NAMALWA (cell line): ENCODE data around the gene TERB2.
A peak's percentile ranks its signal among the peaks of the same experiment; 100 is the strongest.
"Not testable (repeated sequence)": the region's sequence is repeated elsewhere in the genome, so short reads cannot be mapped to it uniquely, and the experiment has no call there.

Source experiments
- DNase-seq: peaks from one replicate; pipeline ENCODE4 v3.0.0-alpha.2; 2015; ENCODE audit warnings: low spot score

Gene TERB2

DNA sequence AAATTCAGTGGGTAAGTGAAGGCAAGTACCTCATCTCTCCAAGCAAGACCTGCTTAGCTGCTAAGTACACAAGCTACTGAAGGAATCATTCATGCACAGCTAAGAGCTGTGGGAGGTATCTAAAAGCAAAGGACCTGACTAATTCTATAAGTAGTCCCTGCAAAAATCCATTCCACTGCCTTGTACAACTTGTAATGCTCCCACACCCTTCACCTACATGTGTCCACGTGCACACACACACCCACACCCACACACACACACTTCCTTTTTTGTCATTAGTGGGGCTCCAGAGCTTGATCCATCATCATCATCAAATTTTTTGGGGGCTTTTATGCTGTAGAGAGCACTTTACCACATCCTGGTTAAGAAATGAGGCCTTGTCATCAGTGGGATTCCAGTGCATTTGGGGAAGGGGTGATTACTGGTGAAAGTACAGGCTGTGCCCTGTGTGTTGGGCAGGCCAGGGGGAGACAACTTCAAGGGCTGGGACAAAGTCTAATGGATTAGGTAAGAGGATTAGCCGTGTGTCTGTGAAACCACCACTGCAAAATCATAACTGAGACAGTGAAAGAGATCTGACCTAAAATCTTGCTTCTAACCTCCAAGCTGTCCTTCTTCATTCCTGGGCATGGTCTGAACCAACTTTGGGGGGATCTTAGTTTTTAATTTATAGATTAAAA, 47.4 kb downstream of the TERB2 start:
- not testable (repeated sequence) for DNase-seq

DNA sequence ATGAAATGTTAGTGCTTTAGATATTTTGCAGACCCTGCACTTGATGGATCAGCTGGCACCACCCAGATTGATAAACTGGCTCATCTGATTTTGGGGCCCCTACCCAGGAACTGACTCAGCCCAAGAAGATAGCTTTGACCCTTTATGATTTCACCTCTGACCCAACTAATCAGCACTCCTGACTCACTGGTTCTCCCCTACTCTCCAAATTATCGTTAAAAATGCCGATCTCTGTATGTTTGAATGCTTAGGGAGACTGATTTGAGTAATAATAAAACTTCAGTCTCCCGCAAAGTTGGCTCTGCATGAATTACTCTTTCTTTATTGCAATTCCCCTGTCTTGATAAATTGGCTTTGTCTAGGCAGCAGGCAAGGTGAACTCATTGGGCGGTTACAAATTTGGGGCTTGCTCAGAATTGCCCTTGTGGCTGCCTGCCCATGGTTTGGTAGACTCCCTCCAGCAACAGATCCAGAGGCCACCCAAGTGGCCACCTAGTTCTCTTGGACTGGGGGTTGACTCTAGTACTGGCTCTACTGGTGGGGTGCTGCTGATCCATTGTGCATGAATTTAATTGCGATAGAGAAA, 48.2 kb downstream of the TERB2 start:
- not testable (repeated sequence) for DNase-seq

- no peak for DNase-seq
Measured at GRCh38 chr15:45009046-45009445, 52.6 kb downstream of the TERB2 start.

GRCh38 chr15:45015114-45015513, 58.6 kb downstream of the TERB2 start:
- not testable (repeated sequence) for DNase-seq

DNA sequence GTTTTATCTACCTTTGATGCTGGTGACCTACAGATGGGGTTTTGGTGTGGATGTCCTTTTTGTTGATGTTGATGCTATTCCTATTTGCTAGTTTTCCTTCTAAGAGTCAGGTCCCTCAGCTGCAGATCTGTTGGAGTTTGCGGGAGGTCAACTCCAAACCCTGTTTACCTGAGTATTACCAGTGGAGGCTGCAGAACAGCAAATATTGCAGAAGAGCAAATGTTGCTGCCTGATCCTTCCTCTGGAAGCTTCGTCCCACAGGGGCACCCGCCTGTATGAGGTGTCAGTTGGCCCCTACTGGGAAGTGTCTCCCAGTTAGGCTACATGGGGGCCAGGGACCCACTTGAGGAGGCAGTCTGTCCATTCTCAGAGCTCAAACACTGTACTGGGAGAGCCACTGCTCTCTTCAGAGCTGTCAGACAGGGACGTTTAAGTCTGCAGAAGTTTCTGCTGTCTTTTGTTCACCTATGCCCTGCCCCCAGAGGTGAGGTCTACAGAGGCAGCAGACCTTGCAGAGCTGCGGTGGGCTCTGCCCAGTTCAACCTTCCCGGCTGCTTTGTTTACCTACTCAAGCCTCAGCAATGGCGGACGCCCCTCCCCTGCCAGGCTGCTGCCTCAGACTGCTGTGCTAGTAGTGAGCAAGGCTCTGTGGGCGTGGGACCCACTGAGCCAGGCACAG, 63.9 kb downstream of the TERB2 start:
- DNase-seq: not testable (repeated sequence)

DNA sequence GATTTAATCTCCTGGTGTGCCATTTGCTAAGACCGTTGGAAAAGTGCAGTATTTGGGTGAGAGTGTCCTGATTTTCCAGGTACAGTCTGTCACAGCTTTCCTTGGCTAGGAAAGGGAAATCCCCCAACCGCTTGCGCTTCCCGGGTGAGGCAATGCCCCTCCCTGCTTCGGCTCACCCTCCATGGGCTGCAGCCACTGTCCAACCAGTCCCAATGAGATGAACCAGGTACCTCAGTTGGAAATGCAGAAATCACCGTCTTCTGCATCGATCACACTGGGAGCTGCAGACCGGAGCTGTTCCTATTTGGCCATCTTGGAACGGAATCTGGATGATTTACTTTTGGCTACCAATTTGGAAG, 64.4 kb downstream of the TERB2 start:
- not testable (repeated sequence) for DNase-seq

DNA sequence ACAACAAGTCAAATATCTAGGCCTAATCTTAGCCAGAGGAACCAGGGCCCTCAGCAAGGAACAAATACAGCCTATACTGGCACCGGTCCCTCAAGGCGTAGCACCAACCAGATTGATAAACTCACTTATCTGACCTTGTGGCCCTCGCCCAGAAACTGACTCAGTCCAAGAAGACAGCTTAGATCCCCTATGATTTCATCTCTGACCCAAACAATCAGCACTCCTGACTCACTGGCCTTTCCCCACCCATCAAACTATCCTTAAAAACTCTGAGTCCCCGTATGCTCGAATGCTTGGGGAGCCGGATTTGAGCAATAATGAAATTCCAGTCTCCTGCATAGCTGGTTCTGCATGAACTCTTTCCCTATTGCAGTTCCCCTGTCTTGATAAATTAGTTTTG, 64.9 kb downstream of the TERB2 start:
- DNase-seq: no peak

- DNase-seq: peak; percentile 91
Measured at GRCh38 chr15:45022871-45023658, 66.6 kb downstream of the TERB2 start, which contains the start of gene SORD. TSS of gene SORD (plus strand) at chr15:45023195. CDS start at chr15:45023284, 89 bp downstream.

DNA sequence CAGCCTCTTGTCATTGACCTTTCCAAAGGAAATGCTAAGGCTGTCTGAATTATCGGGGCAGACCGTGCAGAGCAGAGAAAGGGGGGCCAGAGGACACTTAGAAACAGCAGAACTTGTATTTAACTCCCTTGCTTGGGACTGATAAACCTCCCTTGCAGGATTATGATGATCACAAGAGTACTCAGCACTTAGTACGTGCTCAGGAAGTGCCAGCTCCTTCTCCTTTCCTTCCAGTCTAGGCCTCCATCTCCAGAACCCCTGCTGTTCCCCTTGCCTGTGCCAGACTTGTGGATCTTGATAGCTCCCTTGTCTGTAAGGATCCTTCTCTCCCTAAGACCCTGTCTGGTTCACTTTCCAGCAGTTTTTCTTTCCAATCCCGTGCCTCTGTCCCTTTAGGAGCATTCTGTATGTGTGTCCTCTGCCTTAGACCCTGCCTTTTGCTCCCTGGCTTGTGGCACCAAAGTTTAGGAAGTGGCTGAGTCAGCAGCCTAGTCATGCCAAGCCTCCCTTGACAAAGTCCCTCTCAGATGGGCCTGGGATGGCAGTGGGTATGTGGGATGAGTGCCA, 67.3 kb downstream of the TERB2 start:
- DNase-seq: no peak

DNA sequence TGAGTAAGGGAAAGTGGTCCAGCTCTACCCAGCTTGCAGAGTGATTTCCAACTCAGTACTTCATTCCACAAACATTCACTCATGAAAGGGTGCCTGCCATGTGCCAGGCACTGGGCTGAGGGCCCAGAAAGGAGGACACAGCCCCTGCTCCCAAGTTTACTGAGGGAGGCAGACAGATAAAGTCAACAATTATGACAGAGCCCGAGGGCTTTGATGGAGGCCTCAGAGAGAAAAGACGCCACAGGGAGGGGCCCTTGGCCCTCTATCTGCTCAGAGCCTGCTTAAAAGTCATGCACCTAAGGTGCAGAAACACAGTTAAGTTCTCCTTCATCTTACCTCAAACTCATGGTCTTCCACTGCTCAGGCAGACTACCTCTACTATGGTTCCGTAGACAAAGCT, 68.2 kb downstream of the TERB2 start:
- DNase-seq: not testable (repeated sequence)

DNA sequence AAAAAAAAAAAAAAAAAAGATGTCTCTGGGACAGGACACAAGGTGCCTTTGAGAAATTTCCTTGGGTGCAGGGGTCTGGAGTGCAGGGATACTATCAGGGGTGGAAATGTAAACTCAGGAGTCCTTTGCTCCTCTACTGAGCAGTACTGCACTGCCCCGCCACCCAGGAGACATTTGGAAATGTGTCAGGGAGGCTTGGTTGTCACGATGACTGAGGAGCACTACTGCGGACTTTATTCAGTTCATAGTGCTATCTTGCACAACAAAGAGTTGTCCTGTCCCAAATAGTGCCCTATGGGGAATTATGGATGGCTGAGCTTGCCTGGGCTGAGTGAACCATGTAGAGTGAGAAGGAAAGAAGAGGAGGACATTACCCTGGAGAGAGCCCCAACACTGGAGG, 69.1 kb downstream of the TERB2 start:
- DNase-seq: not testable (repeated sequence)

DNA sequence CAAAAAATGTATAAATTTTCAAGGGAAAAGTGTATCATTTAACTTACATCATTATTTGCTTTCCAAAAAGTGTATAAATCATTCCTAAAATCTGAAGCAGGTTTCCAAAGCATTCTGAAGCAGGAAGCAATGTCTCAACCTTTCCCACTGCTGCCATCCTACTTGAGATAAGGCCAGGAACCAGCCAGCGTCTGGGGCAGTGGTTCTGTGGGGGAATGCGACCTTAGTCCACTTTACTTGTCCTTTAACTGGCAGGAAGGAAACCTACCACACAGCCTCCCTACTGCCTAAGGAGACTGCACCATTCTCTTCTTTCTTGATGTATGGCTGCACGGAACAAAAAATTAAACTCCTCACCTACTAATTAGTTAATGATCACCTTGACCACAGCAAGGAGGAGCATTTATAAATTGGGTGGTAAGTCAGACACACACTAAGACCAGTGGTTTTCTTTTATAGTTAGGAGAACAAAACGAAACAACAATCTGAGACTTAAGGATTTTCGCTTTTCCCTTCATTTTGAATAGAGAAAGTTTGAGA, 70.2 kb downstream of the TERB2 start:
- DNase-seq: no peak

DNA sequence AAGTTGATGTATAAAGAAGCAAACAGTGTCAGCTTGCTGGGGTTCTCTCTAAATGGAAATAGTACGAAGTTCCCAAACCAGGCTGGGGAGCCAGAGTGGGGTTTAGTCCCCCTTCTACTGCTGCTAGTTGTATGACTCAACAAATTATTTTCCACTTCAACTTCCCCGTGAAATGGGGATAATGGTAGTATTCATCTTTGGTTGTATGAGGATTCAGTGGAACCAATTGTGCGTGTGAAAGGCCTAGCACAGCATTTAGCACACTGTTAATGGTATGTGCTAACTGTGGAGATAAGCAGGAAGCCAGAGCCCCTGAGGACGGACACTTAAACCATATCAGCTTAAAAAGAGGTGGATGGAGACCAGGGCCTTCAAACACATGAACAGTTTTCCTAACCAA, 70.7 kb downstream of the TERB2 start:
- DNase-seq: no peak
